HG02759 (cell line): ENCODE results near the gene LRMDA.

Source experiments
- ATAC-seq: cut with Tn5 transposase; IDR thresholded peaks from one replicate; pipeline ENCODE4 v1.9.1; 2021; ENCODE audit warnings: mild to moderate bottlenecking, moderate library complexity; ENCODE audit not compliant: unreplicated experiment

The LRMDA gene

GRCh38 chr10:75932921-75933320 lies 501.5 kb downstream of the LRMDA start:
- ATAC-seq = peak; percentile 40

- ATAC-seq = no peak
Measured at GRCh38 chr10:75935240-75935639, 503.8 kb downstream of the LRMDA start.

GRCh38 chr10:75935650-75936400 lies 504.4 kb downstream of the LRMDA start:
- no peak for ATAC-seq

- ATAC-seq = no peak
Measured at GRCh38 chr10:75936841-75937240, 505.4 kb downstream of the LRMDA start.

GRCh38 chr10:75937823-75938222 lies 506.4 kb downstream of the LRMDA start:
- ATAC-seq = no peak

GRCh38 chr10:75938380-75939122 lies 507.1 kb downstream of the LRMDA start:
- ATAC-seq = no peak

- ATAC-seq = no peak
Measured at GRCh38 chr10:75939541-75939940, 508.1 kb downstream of the LRMDA start.

- no peak for ATAC-seq
Measured at GRCh38 chr10:75940742-75941141, 509.3 kb downstream of the LRMDA start.

- no peak for ATAC-seq
Measured at GRCh38 chr10:75941223-75941801, 509.9 kb downstream of the LRMDA start.

- ATAC-seq = no peak
Measured at GRCh38 chr10:75944061-75944460, 512.6 kb downstream of the LRMDA start.

- ATAC-seq = no peak
Measured at GRCh38 chr10:75948583-75948982, 517.2 kb downstream of the LRMDA start.

GRCh38 chr10:75950307-75950706 lies 518.9 kb downstream of the LRMDA start:
- ATAC-seq = no peak

GRCh38 chr10:75950997-75951589 lies 519.7 kb downstream of the LRMDA start:
- no peak for ATAC-seq

- ATAC-seq = no peak
Measured at GRCh38 chr10:75951627-75952026, 520.2 kb downstream of the LRMDA start.

- no peak for ATAC-seq
Measured at GRCh38 chr10:75952093-75952492, 520.7 kb downstream of the LRMDA start.

GRCh38 chr10:75954486-75954885 lies 523.1 kb downstream of the LRMDA start:
- ATAC-seq = no peak

GRCh38 chr10:75955973-75956502 lies 524.6 kb downstream of the LRMDA start:
- no peak for ATAC-seq

GRCh38 chr10:75956624-75957023 lies 525.2 kb downstream of the LRMDA start:
- ATAC-seq = no peak

GRCh38 chr10:75957314-75958120 lies 526.1 kb downstream of the LRMDA start:
- ATAC-seq = no peak

- no peak for ATAC-seq
Measured at GRCh38 chr10:75959209-75959608, 527.8 kb downstream of the LRMDA start.
